KMS-11 (cell line): ENCODE data around the gene KCNJ8.

Experiments
- H2AFZ ChIP-seq: fragments of 200-600 bp; sonication (generic); 2 replicates; pipeline ENCODE4 v1.6.1; 2016; ENCODE audit warnings: antibody characterized with exemption, mixed run types, low read depth
- H3K27ac ChIP-seq: fragments of 200-600 bp; sonication (generic); 2 replicates; pipeline ENCODE4 v1.6.1; 2016; ENCODE audit warnings: mild to moderate bottlenecking, mixed run types
- H3K27me3 ChIP-seq: fragments of 200-600 bp; sonication (generic); 2 replicates; pipeline ENCODE4 v1.6.1; 2017; ENCODE audit warnings: mild to moderate bottlenecking, low read depth, mixed run types, moderate library complexity; ENCODE audit not compliant: insufficient read depth
- H3K36me3 ChIP-seq: fragments of 200-600 bp; sonication (generic); 2 replicates; pipeline ENCODE4 v1.6.1; 2017; ENCODE audit warnings: mild to moderate bottlenecking, mixed run types; ENCODE audit not compliant: insufficient read depth
- H3K4me1 ChIP-seq: fragments of 200-600 bp; sonication (generic); 2 replicates; pipeline ENCODE4 v1.6.1; 2016; ENCODE audit warnings: mild to moderate bottlenecking, low read depth, mixed run types; ENCODE audit not compliant: poor library complexity, severe bottlenecking
- H3K4me2 ChIP-seq: fragments of 200-600 bp; sonication (generic); 2 replicates; pipeline ENCODE4 v1.7.0; 2016; ENCODE audit warnings: mild to moderate bottlenecking, mixed run types
- H3K4me3 ChIP-seq: fragments of 200-600 bp; sonication (generic); IDR thresholded peaks from 2 replicates; pipeline ENCODE4 v1.6.1; 2017; ENCODE audit warnings: low read depth, low read length, mixed read lengths; ENCODE audit not compliant: insufficient read depth
- H3K79me2 ChIP-seq: fragments of 200-600 bp; sonication (generic); 2 replicates; pipeline ENCODE4 v1.6.1; 2016; ENCODE audit warnings: low read depth, mixed run types; ENCODE audit not compliant: insufficient read depth
- H3K9ac ChIP-seq: fragments of 200-600 bp; sonication (generic); 2 replicates; pipeline ENCODE4 v1.6.1; 2016; ENCODE audit warnings: mild to moderate bottlenecking, mixed run types
- H4K20me1 ChIP-seq: fragments of 200-600 bp; sonication (generic); 2 replicates; pipeline ENCODE4 v1.6.1; 2016; ENCODE audit warnings: mild to moderate bottlenecking, mixed run types; ENCODE audit not compliant: insufficient read depth
- TF ChIP-seq, protein P1 (sequence below): fragments of 200-600 bp; sonication (generic); conservative IDR thresholded peaks from 2 replicates; pipeline ENCODE4 v1.6.1; 2017; ENCODE audit warnings: low read depth, mild to moderate bottlenecking, antibody characterized with exemption, low read length, moderate library complexity, mixed read lengths

The KCNJ8 gene

DNA sequence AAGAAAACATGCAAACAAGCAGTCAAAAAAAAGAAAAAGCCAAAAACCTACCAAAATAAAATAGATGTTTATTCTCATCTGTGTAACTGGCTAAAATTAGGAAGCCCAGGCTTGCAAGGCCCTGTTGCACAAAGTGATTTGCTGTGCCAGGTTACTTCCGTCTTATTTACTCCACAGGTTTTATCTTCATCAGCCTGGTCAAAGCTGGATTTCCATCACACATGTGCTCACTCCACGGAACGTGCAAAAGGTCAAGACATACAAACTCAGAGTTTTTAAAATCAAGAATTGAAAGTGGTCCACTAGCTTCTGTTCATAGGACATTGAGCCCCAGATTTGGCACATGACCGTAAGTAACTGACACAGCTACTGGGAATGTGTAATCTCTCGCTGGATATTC lies 14.8 kb downstream of the KCNJ8 start:
- H3K4me1 ChIP-seq, result no peaks in the 10 kb centered on the region
- no peak overlapping the region for H3K4me3 ChIP-seq
- H2AFZ ChIP-seq, result no peak overlapping the region
- H3K27me3 ChIP-seq, result no peaks in the 10 kb centered on the region
- TF ChIP-seq, protein P1, sequence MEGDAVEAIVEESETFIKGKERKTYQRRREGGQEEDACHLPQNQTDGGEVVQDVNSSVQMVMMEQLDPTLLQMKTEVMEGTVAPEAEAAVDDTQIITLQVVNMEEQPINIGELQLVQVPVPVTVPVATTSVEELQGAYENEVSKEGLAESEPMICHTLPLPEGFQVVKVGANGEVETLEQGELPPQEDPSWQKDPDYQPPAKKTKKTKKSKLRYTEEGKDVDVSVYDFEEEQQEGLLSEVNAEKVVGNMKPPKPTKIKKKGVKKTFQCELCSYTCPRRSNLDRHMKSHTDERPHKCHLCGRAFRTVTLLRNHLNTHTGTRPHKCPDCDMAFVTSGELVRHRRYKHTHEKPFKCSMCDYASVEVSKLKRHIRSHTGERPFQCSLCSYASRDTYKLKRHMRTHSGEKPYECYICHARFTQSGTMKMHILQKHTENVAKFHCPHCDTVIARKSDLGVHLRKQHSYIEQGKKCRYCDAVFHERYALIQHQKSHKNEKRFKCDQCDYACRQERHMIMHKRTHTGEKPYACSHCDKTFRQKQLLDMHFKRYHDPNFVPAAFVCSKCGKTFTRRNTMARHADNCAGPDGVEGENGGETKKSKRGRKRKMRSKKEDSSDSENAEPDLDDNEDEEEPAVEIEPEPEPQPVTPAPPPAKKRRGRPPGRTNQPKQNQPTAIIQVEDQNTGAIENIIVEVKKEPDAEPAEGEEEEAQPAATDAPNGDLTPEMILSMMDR, result no peak
- H3K4me2 ChIP-seq, result no peak overlapping the region
- no peaks in the 10 kb centered on the region for H3K36me3 ChIP-seq
- H3K27ac ChIP-seq, result no peak overlapping the region
- H4K20me1 ChIP-seq, result no peaks in the 10 kb centered on the region
- H3K9ac ChIP-seq, result no peak overlapping the region
- no peaks in the 10 kb centered on the region for H3K79me2 ChIP-seq

DNA sequence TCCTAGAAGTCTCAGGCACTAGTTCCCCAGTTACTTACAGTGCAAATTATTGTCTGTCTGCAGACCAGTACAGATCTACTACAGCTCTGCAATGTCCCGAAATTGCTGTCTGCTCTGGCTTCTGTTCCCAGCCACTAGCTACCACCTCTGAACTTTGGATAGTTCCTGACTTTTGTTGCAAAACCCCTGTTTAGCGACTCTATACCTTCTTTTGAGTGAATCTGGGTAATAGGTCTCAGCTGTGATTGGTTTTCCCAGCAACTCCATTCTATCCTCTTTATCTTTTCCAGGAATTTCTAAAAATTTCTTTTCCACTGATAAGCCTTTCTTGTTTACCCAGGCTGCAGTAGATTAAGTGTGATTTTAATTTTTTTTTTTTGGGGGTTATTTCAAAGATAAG lies 16.8 kb downstream of the KCNJ8 start:
- H3K79me2 ChIP-seq, result no peaks in the 10 kb centered on the region
- no peak overlapping the region for H3K27ac ChIP-seq
- no peaks in the 10 kb centered on the region for H3K36me3 ChIP-seq
- TF ChIP-seq, protein P1, result no peak
- H2AFZ ChIP-seq, result no peak overlapping the region
- H4K20me1 ChIP-seq, result no peaks in the 10 kb centered on the region
- no peaks in the 10 kb centered on the region for H3K4me1 ChIP-seq
- H3K4me2 ChIP-seq, result no peak overlapping the region
- H3K9ac ChIP-seq, result no peak overlapping the region
- H3K4me3 ChIP-seq, result no peak overlapping the region
- no peaks in the 10 kb centered on the region for H3K27me3 ChIP-seq

GRCh38 chr12:21756699-21757098 lies 17.8 kb downstream of the KCNJ8 start:
- H3K36me3 ChIP-seq, result no peaks in the 10 kb centered on the region
- no peaks in the 10 kb centered on the region for H3K79me2 ChIP-seq
- no peak overlapping the region for H3K9ac ChIP-seq
- H4K20me1 ChIP-seq, result no peaks in the 10 kb centered on the region
- no peaks in the 10 kb centered on the region for H3K27me3 ChIP-seq
- H3K4me3 ChIP-seq, result no peak overlapping the region
- no peak overlapping the region for H2AFZ ChIP-seq
- no peaks in the 10 kb centered on the region for H3K4me1 ChIP-seq
- H3K27ac ChIP-seq, result no peak overlapping the region
- TF ChIP-seq, protein P1, result no peak
- H3K4me2 ChIP-seq, result no peak overlapping the region

GRCh38 chr12:21751517-21751916 lies 23.0 kb downstream of the KCNJ8 start:
- H3K27me3 ChIP-seq, result no peaks in the 10 kb centered on the region

More at GRCh38 chr12:21751517-21751916, 23.0 kb downstream of the KCNJ8 start:
- Histone ChIP-seq H3K4me2 (no peak overlapping the region), H3K4me3 (no peak overlapping the region), H3K4me1 (no peaks in the 10 kb centered on the region), H3K79me2 (no peaks in the 10 kb centered on the region), H2AFZ (no peak overlapping the region), H3K9ac (no peak overlapping the region), H4K20me1 (no peaks in the 10 kb centered on the region), H3K36me3 (no peaks in the 10 kb centered on the region), H3K27ac (no peak overlapping the region)
- TF ChIP-seq, protein P1, result no peak
